Epithelial cell of proximal tubule (primary cell): ENCODE data around the gene WBP1. TPM values are rescaled to one million over a fixed set of nuclear protein-coding genes. Genes with fewer than 3 reads are reported as not detected.
"Not testable (repeated sequence)": the region's sequence is repeated elsewhere in the genome, so short reads cannot be mapped to it uniquely, and the experiment has no call there.

Experiments used
- DNase-seq: peaks from one replicate; pipeline ENCODE4 v3.0.0-alpha.2; 2011; ENCODE audit warnings: low read depth
- H3K4me3 ChIP-seq: 2 replicates; pipeline ENCODE4 v1.5.1; 2011; ENCODE audit warnings: low read depth, mild to moderate bottlenecking, low read length
- total RNA-seq: library from RNA; depleted of rRNA; stranded (reverse); fragments of >200 nt; gene quantifications from 2 replicates; pipeline ENCODE4 v1.2.3, GENCODE V29; 2015
- TF ChIP-seq, protein P1 (sequence below): conservative IDR thresholded peaks from 2 replicates; pipeline ENCODE4 v1.5.1; 2012; ENCODE audit warnings: low read depth, mild to moderate bottlenecking, low read length

Gene WBP1
- total RNA-seq, 1 donor from 2014 or later: 84.3 TPM

DNA sequence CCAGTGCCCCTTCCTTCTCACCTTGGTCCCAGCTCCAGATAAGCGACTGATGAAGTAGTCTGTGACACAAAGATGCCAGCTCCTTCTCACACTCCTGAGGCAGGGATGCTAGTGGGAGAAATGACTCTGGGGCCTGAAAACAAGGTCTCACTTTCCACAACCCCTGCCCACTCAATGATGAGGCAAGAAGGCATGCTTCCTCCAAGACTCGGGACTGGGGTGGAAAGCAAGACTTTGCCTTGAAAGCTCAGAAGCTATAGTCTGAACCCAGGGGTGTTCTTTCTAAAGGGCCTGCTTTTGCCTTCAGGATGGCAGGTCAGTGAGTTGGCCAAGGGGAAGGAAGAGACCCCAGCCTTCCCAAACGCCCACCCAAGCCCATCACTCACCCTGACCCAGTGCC is 23.2 kb downstream of the WBP1 start:
- no peak for DNase-seq
- TF ChIP-seq, protein P1, sequence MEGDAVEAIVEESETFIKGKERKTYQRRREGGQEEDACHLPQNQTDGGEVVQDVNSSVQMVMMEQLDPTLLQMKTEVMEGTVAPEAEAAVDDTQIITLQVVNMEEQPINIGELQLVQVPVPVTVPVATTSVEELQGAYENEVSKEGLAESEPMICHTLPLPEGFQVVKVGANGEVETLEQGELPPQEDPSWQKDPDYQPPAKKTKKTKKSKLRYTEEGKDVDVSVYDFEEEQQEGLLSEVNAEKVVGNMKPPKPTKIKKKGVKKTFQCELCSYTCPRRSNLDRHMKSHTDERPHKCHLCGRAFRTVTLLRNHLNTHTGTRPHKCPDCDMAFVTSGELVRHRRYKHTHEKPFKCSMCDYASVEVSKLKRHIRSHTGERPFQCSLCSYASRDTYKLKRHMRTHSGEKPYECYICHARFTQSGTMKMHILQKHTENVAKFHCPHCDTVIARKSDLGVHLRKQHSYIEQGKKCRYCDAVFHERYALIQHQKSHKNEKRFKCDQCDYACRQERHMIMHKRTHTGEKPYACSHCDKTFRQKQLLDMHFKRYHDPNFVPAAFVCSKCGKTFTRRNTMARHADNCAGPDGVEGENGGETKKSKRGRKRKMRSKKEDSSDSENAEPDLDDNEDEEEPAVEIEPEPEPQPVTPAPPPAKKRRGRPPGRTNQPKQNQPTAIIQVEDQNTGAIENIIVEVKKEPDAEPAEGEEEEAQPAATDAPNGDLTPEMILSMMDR: no peak
- peak overlapping the region; percentile 79 for H3K4me3 ChIP-seq

DNA sequence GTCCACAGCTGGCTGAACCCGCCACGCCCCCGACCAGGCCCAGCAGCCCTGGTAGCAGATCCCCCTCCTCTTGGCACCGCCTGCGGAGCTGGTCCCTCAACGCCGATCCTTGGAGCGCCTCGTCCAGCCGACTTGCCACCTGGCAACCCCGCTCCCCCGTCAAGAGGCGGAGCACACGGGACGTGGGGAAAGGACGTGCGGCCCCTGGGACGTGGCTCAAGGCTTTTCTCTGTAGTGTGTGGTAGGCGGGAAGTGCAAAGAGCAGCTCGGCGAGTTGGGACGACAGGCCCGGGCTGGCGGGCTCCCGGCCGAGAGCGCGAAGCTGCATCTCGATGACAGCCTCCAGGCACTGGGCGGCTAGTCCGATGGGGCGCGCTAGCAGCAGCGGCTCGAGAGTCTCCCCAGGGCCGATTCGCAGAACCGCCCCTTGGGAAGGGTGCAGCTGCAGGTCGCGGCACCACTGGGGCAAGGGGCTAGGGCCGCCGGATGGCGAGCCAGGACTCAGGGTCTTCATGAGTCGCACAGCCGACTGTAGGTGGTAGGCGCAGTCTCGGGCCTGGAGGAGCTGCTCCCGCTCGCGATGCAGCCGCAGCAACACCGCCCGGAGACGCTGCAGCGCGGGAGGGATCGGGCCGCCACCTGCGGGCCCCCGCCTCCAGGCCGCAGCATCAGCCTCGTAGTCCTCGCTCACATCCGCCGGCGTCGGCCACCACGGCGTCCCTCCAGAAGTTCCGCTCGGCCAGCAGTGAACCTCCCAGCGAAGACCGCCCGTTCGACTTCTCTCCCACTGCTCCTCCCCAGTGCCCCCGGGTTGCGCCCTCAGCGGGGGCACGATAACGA is 23.9 kb downstream of the WBP1 start:
- no peak for DNase-seq
- H3K4me3 ChIP-seq: peak overlapping the region; percentile 79
- TF ChIP-seq, protein P1: no peak

DNA sequence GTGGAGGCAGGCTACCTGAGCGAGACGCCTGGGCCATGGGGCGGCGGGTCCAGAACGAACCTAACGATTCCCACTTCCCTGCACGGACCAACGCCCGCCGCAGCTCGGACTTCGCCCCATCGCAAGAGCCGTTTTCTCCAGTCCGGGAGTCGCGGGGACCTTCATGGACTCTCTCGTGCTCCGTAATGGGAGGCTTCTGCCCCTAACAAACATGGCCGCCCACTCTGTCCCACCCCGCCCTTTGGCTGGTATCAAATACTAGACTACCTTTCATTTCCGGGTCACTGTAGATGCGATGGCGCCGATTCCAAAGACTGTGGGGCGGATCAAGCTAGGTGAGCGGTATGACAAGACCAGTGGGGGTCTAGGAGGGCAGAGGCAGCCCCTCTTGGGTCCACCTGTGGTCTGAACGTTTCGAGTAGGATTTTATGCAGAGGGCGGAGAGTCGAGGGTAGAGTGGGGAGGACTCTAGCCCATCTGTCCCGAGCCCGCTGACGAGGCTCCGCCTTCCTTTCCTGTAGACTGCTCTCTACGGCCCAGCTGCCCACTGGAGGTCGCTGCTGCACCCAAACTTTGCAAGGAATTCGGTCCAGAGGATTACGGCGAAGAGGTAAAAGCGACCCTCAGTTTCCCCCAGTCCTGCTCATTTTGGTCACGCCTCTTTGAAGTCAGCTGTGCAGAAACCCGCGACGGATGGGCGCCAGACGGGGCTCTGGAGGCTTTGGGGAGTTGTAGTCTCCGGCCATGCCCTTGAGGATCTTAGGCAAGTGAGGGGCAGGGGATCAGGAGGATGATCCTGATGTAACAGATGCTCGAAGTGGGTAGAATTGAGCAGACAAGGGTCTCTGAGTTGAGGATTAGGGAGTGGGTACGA is 24.8 kb downstream of the WBP1 start, which contains the start of the genes CCDC142 and TTC31:
TSS of gene CCDC142 (minus strand) at position 198 of the 874 bp plus-strand sequence. CDS start at position 37, 161 bp downstream.
TSS of gene TTC31 (plus strand) at position 281 of the 874 bp plus-strand sequence. CDS start at position 296, 15 bp downstream.
- peak within 1 kb of the TSS; percentile 79 for H3K4me3 ChIP-seq
- TF ChIP-seq, protein P1: peak; percentile 92
- DNase-seq: peak; percentile 63

DNA sequence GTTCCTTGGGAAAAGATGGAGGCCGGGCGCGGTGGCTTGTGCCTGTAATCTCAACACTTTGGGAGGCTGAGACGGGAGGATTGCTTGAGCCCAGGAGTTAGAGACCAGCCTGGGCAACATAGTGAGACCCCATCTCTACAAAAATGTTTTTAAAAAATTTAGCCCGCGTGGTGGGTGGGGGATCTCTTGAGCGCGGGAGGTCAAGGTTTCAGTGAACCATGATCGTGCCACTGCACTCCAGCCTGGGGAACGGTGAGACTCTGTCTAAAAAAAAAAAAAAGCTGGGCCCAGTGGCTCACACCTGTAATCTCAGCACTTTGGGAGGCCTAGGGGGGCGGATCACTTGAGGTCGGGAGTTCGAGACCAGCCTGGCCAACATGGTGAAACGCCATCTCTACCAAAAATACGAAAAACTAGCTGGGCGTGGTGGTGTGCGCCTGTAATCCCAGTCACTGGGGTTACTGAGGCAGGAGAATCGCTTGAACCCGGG is 25.5 kb downstream of the WBP1 start:
- DNase-seq: not testable (repeated sequence)
- H3K4me3 ChIP-seq: peak overlapping the region; percentile 79

DNA sequence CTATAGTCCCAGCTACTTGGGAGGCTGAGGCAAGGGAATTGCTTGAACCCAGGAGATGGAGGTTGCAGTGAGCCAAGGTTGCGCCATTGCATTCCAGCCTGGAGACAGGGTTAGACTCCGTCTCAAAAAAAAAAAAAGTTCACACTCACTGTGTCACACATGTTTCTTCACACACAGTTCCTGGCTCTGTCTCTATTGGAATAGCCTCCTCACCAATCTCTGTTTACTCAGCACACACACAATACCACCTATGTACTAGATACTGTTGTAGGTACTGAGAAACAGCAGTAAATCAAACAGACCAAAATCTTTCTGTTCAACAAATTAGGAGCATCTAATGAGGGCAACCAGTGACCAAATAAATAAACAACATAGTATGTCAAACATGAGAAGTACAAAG is 27.9 kb downstream of the WBP1 start:
- H3K4me3 ChIP-seq: no peak overlapping the region
- DNase-seq: no peak
- TF ChIP-seq, protein P1: no peak

DNA sequence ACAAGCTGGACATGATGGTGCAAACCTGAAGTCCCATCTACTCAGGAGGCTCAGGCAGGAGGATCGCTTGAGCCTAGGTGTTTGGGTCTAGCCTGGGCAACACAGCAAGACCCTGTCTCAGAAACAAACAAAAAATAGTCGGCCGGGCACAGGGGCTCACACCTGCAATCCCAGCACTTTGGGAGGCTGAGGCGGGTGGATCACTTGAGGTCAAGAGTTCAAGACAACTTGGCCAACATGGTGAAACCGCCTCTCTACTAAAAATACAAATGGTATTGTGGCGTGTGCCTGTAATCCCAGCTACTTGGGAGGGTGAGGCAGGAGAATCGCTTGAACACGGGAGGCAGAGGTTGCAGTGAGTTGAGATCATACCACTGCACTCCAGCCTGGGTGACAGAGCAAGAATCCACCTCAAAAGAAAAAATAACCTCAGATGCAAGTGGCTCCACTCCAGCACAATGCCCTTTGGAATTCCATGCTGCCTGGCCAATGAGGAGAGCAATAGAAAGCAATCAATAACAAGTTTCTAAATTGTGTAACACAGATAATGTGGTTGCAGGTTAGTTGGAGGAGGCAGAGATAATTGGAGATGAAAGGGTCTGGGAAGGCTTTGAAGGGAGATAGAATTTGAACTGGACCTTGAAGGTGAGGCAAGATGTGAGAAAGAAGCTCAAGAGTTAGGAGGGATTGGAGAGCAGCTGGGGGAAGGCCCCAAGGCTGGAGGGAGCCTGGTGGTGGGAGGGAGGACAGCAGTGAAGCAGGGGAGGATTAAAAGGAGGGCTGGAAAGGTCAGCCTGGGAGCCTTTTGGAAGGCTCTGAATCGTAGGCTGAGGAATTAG is 30.6 kb downstream of the WBP1 start:
- TF ChIP-seq, protein P1: no peak
- H3K4me3 ChIP-seq: no peak overlapping the region
- DNase-seq: no peak
